ENCODE data around the gene CIRBP. TPM values are rescaled to one million over a fixed set of nuclear protein-coding genes. Genes with fewer than 3 reads are reported as not detected.

The CIRBP gene
- total and polyA plus RNA-seq, 2 of the 13 experiments (the other 11 are each of a cell fraction or from before 2014, with no cell fraction given), result 133 to 140 TPM

DNA sequence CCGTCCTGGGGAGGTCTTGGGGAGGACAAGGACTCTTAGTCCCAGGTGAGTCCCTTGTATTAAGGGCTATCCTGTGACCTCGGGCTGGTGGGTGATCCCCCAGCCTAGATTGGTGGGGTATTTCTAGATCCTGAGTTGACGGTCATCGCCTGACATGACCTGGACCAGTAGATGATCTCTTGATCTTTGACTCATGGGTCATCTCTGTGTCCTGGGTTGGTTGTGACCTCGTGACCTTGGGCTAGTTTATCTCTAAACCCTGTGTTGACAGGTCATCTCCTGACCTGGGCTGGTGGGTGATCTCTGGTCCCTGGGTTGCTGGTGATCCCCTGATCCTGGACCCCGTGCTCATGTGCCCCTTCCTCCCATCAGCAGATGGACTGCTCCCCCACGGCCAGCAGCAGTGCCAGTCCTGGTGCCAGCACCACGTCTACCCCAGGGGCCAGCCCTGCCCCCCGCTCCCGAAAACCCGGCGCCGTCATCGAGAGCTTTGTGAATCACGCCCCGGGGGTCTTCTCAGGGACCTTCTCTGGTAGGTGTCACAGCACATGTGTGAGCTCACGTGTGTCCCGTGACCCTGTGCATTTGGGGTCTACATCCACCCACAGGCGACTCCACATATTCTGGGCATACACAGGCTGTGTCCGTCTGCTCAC is 14.5 kb upstream of the CIRBP start (continued):
- TF ChIP-seq, protein P1, sequence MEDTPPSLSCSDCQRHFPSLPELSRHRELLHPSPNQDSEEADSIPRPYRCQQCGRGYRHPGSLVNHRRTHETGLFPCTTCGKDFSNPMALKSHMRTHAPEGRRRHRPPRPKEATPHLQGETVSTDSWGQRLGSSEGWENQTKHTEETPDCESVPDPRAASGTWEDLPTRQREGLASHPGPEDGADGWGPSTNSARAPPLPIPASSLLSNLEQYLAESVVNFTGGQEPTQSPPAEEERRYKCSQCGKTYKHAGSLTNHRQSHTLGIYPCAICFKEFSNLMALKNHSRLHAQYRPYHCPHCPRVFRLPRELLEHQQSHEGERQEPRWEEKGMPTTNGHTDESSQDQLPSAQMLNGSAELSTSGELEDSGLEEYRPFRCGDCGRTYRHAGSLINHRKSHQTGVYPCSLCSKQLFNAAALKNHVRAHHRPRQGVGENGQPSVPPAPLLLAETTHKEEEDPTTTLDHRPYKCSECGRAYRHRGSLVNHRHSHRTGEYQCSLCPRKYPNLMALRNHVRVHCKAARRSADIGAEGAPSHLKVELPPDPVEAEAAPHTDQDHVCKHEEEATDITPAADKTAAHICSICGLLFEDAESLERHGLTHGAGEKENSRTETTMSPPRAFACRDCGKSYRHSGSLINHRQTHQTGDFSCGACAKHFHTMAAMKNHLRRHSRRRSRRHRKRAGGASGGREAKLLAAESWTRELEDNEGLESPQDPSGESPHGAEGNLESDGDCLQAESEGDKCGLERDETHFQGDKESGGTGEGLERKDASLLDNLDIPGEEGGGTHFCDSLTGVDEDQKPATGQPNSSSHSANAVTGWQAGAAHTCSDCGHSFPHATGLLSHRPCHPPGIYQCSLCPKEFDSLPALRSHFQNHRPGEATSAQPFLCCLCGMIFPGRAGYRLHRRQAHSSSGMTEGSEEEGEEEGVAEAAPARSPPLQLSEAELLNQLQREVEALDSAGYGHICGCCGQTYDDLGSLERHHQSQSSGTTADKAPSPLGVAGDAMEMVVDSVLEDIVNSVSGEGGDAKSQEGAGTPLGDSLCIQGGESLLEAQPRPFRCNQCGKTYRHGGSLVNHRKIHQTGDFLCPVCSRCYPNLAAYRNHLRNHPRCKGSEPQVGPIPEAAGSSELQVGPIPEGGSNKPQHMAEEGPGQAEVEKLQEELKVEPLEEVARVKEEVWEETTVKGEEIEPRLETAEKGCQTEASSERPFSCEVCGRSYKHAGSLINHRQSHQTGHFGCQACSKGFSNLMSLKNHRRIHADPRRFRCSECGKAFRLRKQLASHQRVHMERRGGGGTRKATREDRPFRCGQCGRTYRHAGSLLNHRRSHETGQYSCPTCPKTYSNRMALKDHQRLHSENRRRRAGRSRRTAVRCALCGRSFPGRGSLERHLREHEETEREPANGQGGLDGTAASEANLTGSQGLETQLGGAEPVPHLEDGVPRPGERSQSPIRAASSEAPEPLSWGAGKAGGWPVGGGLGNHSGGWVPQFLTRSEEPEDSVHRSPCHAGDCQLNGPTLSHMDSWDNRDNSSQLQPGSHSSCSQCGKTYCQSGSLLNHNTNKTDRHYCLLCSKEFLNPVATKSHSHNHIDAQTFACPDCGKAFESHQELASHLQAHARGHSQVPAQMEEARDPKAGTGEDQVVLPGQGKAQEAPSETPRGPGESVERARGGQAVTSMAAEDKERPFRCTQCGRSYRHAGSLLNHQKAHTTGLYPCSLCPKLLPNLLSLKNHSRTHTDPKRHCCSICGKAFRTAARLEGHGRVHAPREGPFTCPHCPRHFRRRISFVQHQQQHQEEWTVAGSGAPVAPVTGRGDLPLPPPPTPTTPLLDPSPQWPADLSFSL (CRISPR knock-in tag; IDR thresholded peaks at IDR 0.05), result no peak
- TF ChIP-seq MIXL1 (CRISPR knock-in tag; IDR thresholded peaks at IDR 0.05) (0 out of 2 replicates have a peak, but pooled peaks have one; percentile 20), ZNF260 (CRISPR knock-in tag; IDR thresholded peaks at IDR 0.05; ENCODE audit: borderline replicate concordance, low read depth) (no peak), CEBPB (IDR thresholded peaks at IDR 0.05; ENCODE audit: borderline replicate concordance, low read depth, low read length) (no peak), ZNF263 (CRISPR knock-in tag; IDR thresholded peaks at IDR 0.05) (peak; percentile 90), NCOR1 (IDR thresholded peaks at IDR 0.05; ENCODE audit: borderline replicate concordance, low read length) (peak; percentile 81), ZBTB20 (CRISPR knock-in tag; IDR thresholded peaks at IDR 0.05; ENCODE audit: borderline replicate concordance, low read depth) (no peak), HDAC2 (CRISPR knock-in tag; IDR thresholded peaks at IDR 0.05) (peak; percentile 73), ZNF431 (CRISPR knock-in tag; IDR thresholded peaks at IDR 0.05; ENCODE audit: borderline replicate concordance, low read depth) (no peak)
- TF ChIP-seq, protein P2, sequence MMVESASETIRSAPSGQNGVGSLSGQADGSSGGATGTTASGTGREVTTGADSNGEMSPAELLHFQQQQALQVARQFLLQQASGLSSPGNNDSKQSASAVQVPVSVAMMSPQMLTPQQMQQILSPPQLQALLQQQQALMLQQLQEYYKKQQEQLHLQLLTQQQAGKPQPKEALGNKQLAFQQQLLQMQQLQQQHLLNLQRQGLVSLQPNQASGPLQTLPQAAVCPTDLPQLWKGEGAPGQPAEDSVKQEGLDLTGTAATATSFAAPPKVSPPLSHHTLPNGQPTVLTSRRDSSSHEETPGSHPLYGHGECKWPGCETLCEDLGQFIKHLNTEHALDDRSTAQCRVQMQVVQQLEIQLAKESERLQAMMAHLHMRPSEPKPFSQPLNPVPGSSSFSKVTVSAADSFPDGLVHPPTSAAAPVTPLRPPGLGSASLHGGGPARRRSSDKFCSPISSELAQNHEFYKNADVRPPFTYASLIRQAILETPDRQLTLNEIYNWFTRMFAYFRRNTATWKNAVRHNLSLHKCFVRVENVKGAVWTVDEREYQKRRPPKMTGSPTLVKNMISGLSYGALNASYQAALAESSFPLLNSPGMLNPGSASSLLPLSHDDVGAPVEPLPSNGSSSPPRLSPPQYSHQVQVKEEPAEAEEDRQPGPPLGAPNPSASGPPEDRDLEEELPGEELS (CRISPR knock-in tag; IDR thresholded peaks at IDR 0.05), result peak; percentile 64; the same call in 1 of the 2 replicates
- TF ChIP-seq, protein P3, sequence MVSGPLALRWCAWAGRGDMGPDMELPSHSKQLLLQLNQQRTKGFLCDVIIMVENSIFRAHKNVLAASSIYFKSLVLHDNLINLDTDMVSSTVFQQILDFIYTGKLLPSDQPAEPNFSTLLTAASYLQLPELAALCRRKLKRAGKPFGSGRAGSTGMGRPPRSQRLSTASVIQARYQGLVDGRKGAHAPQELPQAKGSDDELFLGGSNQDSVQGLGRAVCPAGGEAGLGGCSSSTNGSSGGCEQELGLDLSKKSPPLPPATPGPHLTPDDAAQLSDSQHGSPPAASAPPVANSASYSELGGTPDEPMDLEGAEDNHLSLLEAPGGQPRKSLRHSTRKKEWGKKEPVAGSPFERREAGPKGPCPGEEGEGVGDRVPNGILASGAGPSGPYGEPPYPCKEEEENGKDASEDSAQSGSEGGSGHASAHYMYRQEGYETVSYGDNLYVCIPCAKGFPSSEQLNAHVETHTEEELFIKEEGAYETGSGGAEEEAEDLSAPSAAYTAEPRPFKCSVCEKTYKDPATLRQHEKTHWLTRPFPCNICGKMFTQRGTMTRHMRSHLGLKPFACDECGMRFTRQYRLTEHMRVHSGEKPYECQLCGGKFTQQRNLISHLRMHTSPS (CRISPR knock-in tag; IDR thresholded peaks at IDR 0.05; ENCODE audit: low read depth), result peak; percentile 64; the same call in 1 of the 2 replicates
- TF ChIP-seq, protein P4, sequence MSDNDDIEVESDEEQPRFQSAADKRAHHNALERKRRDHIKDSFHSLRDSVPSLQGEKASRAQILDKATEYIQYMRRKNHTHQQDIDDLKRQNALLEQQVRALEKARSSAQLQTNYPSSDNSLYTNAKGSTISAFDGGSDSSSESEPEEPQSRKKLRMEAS (IDR thresholded peaks at IDR 0.05), result no peak
- TF ChIP-seq, protein P5, sequence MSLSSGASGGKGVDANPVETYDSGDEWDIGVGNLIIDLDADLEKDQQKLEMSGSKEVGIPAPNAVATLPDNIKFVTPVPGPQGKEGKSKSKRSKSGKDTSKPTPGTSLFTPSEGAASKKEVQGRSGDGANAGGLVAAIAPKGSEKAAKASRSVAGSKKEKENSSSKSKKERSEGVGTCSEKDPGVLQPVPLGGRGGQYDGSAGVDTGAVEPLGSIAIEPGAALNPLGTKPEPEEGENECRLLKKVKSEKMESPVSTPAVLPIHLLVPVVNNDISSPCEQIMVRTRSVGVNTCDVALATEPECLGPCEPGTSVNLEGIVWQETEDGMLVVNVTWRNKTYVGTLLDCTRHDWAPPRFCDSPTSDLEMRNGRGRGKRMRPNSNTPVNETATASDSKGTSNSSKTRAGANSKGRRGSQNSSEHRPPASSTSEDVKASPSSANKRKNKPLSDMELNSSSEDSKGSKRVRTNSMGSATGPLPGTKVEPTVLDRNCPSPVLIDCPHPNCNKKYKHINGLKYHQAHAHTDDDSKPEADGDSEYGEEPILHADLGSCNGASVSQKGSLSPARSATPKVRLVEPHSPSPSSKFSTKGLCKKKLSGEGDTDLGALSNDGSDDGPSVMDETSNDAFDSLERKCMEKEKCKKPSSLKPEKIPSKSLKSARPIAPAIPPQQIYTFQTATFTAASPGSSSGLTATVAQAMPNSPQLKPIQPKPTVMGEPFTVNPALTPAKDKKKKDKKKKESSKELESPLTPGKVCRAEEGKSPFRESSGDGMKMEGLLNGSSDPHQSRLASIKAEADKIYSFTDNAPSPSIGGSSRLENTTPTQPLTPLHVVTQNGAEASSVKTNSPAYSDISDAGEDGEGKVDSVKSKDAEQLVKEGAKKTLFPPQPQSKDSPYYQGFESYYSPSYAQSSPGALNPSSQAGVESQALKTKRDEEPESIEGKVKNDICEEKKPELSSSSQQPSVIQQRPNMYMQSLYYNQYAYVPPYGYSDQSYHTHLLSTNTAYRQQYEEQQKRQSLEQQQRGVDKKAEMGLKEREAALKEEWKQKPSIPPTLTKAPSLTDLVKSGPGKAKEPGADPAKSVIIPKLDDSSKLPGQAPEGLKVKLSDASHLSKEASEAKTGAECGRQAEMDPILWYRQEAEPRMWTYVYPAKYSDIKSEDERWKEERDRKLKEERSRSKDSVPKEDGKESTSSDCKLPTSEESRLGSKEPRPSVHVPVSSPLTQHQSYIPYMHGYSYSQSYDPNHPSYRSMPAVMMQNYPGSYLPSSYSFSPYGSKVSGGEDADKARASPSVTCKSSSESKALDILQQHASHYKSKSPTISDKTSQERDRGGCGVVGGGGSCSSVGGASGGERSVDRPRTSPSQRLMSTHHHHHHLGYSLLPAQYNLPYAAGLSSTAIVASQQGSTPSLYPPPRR (CRISPR knock-in tag; IDR thresholded peaks at IDR 0.05; ENCODE audit: borderline replicate concordance), result peak; percentile 77; the same call in 1 of the 2 replicates

Measured in HepG2 (cell line).